ENCODE results near the gene ERBB2.

DNA sequence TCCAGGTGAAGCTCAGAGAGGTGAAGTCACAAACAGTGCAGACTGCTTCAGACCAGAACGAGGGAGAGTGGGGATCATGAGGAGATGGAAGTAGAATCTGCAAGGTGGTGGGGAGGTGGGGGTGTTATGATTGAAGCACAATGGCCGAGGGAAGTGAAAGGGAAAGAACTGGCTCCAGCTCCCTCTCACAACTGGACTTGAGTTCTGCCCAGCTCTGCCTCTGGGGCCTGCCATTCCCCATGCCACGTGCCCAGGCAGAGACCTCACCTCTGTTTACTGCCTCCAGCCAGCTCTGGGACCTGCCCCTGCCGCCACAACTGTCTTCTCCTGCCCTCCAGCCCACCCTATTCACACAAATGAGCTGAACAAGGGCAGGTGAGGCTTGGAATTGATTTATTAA is 29.1 kb upstream of the ERBB2 start:
- TF ChIP-seq CTCF (IDR thresholded peaks at IDR 0.05), result no peak
- TF ChIP-seq POLR2A (IDR thresholded peaks at IDR 0.05), result no peak
- TF ChIP-seq POLR2AphosphoS5 (IDR thresholded peaks at IDR 0.05), result no peak

All from suprapubic skin (tissue), 4 donors.